SK-N-SH (cell line): ENCODE results near the gene TDRD12. TPM values are rescaled to one million over a fixed set of nuclear protein-coding genes. Genes with fewer than 3 reads are reported as not detected.

ENCODE experiments used
- CTCF ChIA-PET: fragments of 300-600, 350-600 bp; formaldehyde crosslinking; extraction: SDS; loops from one replicate; lab custom pipeline; 2021; lab: Yijun Ruan, JAX
- POLR2A ChIA-PET: fragments of 350-600 bp; sonication (Branson Sonifier 250); formaldehyde crosslinking; extraction: SDS; loops from one replicate; lab custom pipeline; 2020; ENCODE audit warnings: antibody characterized with exemption, inconsistent platforms; lab: Yijun Ruan, JAX
- DNase-seq: peaks from one replicate; pipeline ENCODE4 v3.0.0; 2012
- H2AFZ ChIP-seq: fragments of 200-600 bp; sonication (generic); 2 replicates; pipeline ENCODE4 v1.8.1; 2016; ENCODE audit warnings: antibody characterized with exemption, mild to moderate bottlenecking, low read depth
- H3F3A ChIP-seq: fragments of 200-600 bp; sonication (generic); replicated peaks from 2 replicates; pipeline ENCODE3; 2016; ENCODE audit warnings: antibody characterized with exemption, mild to moderate bottlenecking; ENCODE audit not compliant: insufficient read depth
- H3K27ac ChIP-seq, 2 experiments: fragments of 200-500 bp in 1 of 2; fragments of 200-600 bp in 1 of 2; sonication (Bioruptor generic) in 1 of 2; sonication (generic), shearing (Covaris generic) in 1 of 2; 2 replicates each; pipeline versions ENCODE4 v1.5.1 to v1.6.1; 2014 to 2016; ENCODE audit warnings: low read depth in 2 of 2, inconsistent platforms in 1 of 2, low read length in 1 of 2, mild to moderate bottlenecking in 1 of 2, mixed read lengths in 1 of 2
- H3K27me3 ChIP-seq: fragments of 200-600 bp; sonication (generic), shearing (Covaris generic); 2 replicates; pipeline ENCODE4 v1.6.1; 2016; ENCODE audit warnings: mixed run types; ENCODE audit not compliant: insufficient read depth
- H3K36me3 ChIP-seq, 2 experiments: fragments of 200-500 bp in 1 of 2; fragments of 200-600 bp in 1 of 2; sonication (Bioruptor generic) in 1 of 2; sonication (generic) in 1 of 2; replicated peaks in 1 of 2; 2 replicates each; pipeline versions ENCODE3 to v1.5.1; 2014 to 2016; ENCODE audit warnings: low read length in 1 of 2, mild to moderate bottlenecking in 1 of 2; ENCODE audit not compliant: insufficient read depth in 2 of 2, control insufficient read depth in 1 of 2
- H3K4me1 ChIP-seq, 2 experiments: fragments of 200-500 bp in 1 of 2; fragments of 200-600 bp in 1 of 2; sonication (Bioruptor generic) in 1 of 2; sonication (generic), shearing (Covaris generic) in 1 of 2; 2 replicates each; pipeline versions ENCODE4 v1.5.1 to v1.6.1; 2014 to 2016; ENCODE audit warnings: low read depth in 1 of 2, low read length in 1 of 2, mixed run types in 1 of 2; ENCODE audit not compliant: insufficient read depth in 2 of 2, control insufficient read depth in 1 of 2
- H3K4me2 ChIP-seq: fragments of 200-600 bp; sonication (generic), shearing (Covaris generic); 2 replicates; pipeline ENCODE4 v1.6.1; 2017; ENCODE audit warnings: mixed run types
- H3K4me3 ChIP-seq, 2 experiments: fragments of 200-500 bp in 1 of 2; fragments of 200-600 bp in 1 of 2; sonication (Bioruptor generic) in 1 of 2; sonication (generic), shearing (Covaris generic) in 1 of 2; 2 replicates each; pipeline versions ENCODE4 v1.5.1 to v1.8.1; 2014 to 2016; ENCODE audit warnings: low read depth in 2 of 2, inconsistent platforms in 1 of 2, low read length in 1 of 2, mild to moderate bottlenecking in 1 of 2, mixed read lengths in 1 of 2, moderate library complexity in 1 of 2
- H3K79me2 ChIP-seq: fragments of 200-600 bp; sonication (generic); 2 replicates; pipeline ENCODE4 v1.8.1; 2017; ENCODE audit warnings: mild to moderate bottlenecking; ENCODE audit not compliant: insufficient read depth
- H3K9ac ChIP-seq: fragments of 200-600 bp; sonication (generic); 2 replicates; pipeline ENCODE4 v1.6.1; 2017; ENCODE audit warnings: mixed run types
- H3K9me2 ChIP-seq: fragments of 200-600 bp; sonication (generic); 2 replicates; pipeline ENCODE4 v1.6.1; 2017; ENCODE audit warnings: mixed run types
- H3K9me3 ChIP-seq: fragments of 200-600 bp; sonication (generic); 2 replicates; pipeline ENCODE4 v1.6.1; 2017; ENCODE audit warnings: mixed run types, mild to moderate bottlenecking, moderate library complexity
- H4K20me1 ChIP-seq: fragments of 200-600 bp; sonication (generic); 2 replicates; pipeline ENCODE4 v1.6.1; 2017; ENCODE audit warnings: mild to moderate bottlenecking, mixed run types; ENCODE audit not compliant: insufficient read depth
- ELF1 ChIP-seq: IDR thresholded peaks from 2 replicates; pipeline ENCODE4 v1.4.0; 2012
- EP300 ChIP-seq, 2 experiments: IDR thresholded peaks; 2 replicates each; pipeline versions ENCODE4 v1.4.0 to v1.6.1; 2012; ENCODE audit warnings: borderline replicate concordance in 1 of 2, low read depth in 1 of 2, low read length in 1 of 2
- FOSL2 ChIP-seq: IDR thresholded peaks from 2 replicates; pipeline ENCODE4 v1.4.0; 2012; ENCODE audit warnings: low read depth, mild to moderate bottlenecking, moderate library complexity, borderline replicate concordance
- FOXM1 ChIP-seq: IDR thresholded peaks from 2 replicates; pipeline ENCODE4 v1.4.0; 2012; ENCODE audit warnings: low read depth, mild to moderate bottlenecking
- MEF2A ChIP-seq: IDR thresholded peaks from 2 replicates; pipeline ENCODE4 v1.4.0; 2012; ENCODE audit warnings: low read depth, borderline replicate concordance
- NFIC ChIP-seq: IDR thresholded peaks from 2 replicates; pipeline ENCODE4 v1.4.0; 2012; ENCODE audit warnings: borderline replicate concordance
- NRF1 ChIP-seq: IDR thresholded peaks from 2 replicates; pipeline ENCODE4 v1.6.1; 2012; ENCODE audit warnings: low read depth, mild to moderate bottlenecking, low read length
- POLR2AphosphoS5 ChIP-seq: IDR thresholded peaks from 2 replicates; pipeline ENCODE4 v1.6.1; 2012; ENCODE audit warnings: low read depth, low read length
- RCOR1 ChIP-seq: fragments of 150-350 bp; IDR thresholded peaks from 2 replicates; pipeline ENCODE4 v1.6.1; 2017; ENCODE audit warnings: antibody characterized with exemption, low read length
- RFX5 ChIP-seq: IDR thresholded peaks from 2 replicates; pipeline ENCODE4 v1.6.1; 2012; ENCODE audit warnings: mild to moderate bottlenecking, improper control_type of control experiment, low read length
- RXRA ChIP-seq: IDR thresholded peaks from 2 replicates; pipeline ENCODE4 v1.4.0; 2012; ENCODE audit warnings: low read depth, mild to moderate bottlenecking, borderline replicate concordance
- SIN3A ChIP-seq: IDR thresholded peaks from 2 replicates; pipeline ENCODE4 v1.6.1; 2012; ENCODE audit warnings: low read depth, mild to moderate bottlenecking, low read length, moderate library complexity, borderline replicate concordance
- SMC3 ChIP-seq: IDR thresholded peaks from 2 replicates; pipeline ENCODE4 v1.6.1; 2012; ENCODE audit warnings: low read depth, low read length, improper control_type of control experiment
- TCF12 ChIP-seq: IDR thresholded peaks from 2 replicates; pipeline ENCODE4 v1.4.0; 2012
- YY1 ChIP-seq: IDR thresholded peaks from 2 replicates; pipeline ENCODE4 v1.4.0; 2012; ENCODE audit warnings: low read depth, mild to moderate bottlenecking
- WGBS: methylation state at CpG from one replicate; pipeline ENCODE4 v1.1.6; 2017; ENCODE audit warnings: low lambda C conversion rate; 5-methylcytosine and 5-hydroxymethylcytosine counted together
- polyA plus RNA-seq, 3 experiments: library from polyadenylated mRNA; depleted of rRNA; stranded (reverse); fragments of >200 nt; gene quantifications; 2 replicates each; pipeline ENCODE4 v1.2.3, GENCODE V29; 2012
- TF ChIP-seq, protein P1 (sequence below): IDR thresholded peaks from 2 replicates; pipeline ENCODE4; 2012
- TF ChIP-seq, protein P2 (sequence below): fragments of 150-350 bp; IDR thresholded peaks from 2 replicates; pipeline ENCODE4 v1.6.1; 2016; ENCODE audit warnings: mild to moderate bottlenecking, low read depth, low read length
- TF ChIP-seq, protein P3 (sequence below): fragments of 200-600 bp; sonication (generic); IDR thresholded peaks from 2 replicates; pipeline ENCODE4 v1.6.1; 2017; ENCODE audit warnings: antibody characterized with exemption, mild to moderate bottlenecking, moderate library complexity
- TF ChIP-seq, protein P4 (sequence below): fragments of 150-350 bp; IDR thresholded peaks from 2 replicates; pipeline ENCODE4 v1.6.1; 2017; ENCODE audit warnings: antibody characterized with exemption, low read length, low read depth, borderline replicate concordance

Gene TDRD12
- polyA plus RNA-seq, 1 of the 3 experiments (the other 2 are of a cell fraction) = 0.05 TPM

DNA sequence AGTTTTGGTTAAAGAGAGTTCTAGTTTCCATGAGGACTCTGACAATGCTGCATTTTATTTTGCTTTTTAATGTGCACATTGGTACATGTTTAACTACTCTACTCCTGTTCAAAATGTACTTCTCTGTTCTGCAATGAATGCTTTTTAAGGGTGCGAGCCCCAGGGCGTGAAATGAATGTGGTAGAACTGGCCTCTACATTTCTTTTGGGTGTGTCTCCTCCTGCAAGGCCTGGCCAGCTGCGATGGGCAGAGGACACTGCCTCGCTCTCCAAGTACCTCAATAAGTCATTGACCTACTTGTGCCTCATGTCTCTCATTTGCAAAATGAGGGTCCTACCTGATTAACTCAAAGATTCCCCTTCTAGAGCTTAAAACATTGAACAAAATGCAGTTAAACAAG, 37.2 kb upstream of the TDRD12 start:
- DNase-seq = no peak
- Histone ChIP-seq H3K9ac (no peak overlapping the region), H3K27me3 (0 out of 2 replicates have a peak, but pooled peaks cover under 1% of the 10 kb centered on the region), H3K9me2 (no peaks in the 10 kb centered on the region), H2AFZ (no peak overlapping the region), H3F3A (peaks cover 3% of the 10 kb centered on the region), H3K79me2 (no peaks in the 10 kb centered on the region), H3K27ac (no peak overlapping the region), H3K4me1 (no peaks in the 10 kb centered on the region), H3K4me2 (no peak overlapping the region), H3K36me3 (no peaks in the 10 kb centered on the region), H3K9me3 (no peaks in the 10 kb centered on the region), H4K20me1 (no peaks in the 10 kb centered on the region), H3K4me3 (no peak overlapping the region)
- WGBS = 75% methylated on average over 4 of the region's 4 CpGs
- POLR2A ChIA-PET = interaction anchor here (1.0 kb wide), 1 partner anchor 9 kb away, joined by 10 read pairs; the partner anchor contains the start of gene NUDT19
- CTCF ChIA-PET = no interaction called here
- TF ChIP-seq NFIC = no peak
- no peak for TF ChIP-seq RFX5
- no peak for TF ChIP-seq SIN3A
- TF ChIP-seq EP300 (IDR thresholded peaks at IDR 0.05; ENCODE audit: borderline replicate concordance in 1 of 2, low read depth in 1 of 2, low read length in 1 of 2) = no peak
- no peak for TF ChIP-seq ELF1
- no peak for TF ChIP-seq TCF12
- TF ChIP-seq, protein P1, sequence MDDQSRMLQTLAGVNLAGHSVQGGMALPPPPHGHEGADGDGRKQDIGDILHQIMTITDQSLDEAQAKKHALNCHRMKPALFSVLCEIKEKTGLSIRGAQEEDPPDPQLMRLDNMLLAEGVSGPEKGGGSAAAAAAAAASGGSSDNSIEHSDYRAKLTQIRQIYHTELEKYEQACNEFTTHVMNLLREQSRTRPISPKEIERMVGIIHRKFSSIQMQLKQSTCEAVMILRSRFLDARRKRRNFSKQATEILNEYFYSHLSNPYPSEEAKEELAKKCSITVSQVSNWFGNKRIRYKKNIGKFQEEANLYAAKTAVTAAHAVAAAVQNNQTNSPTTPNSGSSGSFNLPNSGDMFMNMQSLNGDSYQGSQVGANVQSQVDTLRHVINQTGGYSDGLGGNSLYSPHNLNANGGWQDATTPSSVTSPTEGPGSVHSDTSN = no peak
- TF ChIP-seq MEF2A = no peak
- TF ChIP-seq RCOR1 = no peak
- TF ChIP-seq, protein P2, sequence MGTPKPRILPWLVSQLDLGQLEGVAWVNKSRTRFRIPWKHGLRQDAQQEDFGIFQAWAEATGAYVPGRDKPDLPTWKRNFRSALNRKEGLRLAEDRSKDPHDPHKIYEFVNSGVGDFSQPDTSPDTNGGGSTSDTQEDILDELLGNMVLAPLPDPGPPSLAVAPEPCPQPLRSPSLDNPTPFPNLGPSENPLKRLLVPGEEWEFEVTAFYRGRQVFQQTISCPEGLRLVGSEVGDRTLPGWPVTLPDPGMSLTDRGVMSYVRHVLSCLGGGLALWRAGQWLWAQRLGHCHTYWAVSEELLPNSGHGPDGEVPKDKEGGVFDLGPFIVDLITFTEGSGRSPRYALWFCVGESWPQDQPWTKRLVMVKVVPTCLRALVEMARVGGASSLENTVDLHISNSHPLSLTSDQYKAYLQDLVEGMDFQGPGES = no peak
- no peak for TF ChIP-seq FOSL2
- TF ChIP-seq, protein P3, sequence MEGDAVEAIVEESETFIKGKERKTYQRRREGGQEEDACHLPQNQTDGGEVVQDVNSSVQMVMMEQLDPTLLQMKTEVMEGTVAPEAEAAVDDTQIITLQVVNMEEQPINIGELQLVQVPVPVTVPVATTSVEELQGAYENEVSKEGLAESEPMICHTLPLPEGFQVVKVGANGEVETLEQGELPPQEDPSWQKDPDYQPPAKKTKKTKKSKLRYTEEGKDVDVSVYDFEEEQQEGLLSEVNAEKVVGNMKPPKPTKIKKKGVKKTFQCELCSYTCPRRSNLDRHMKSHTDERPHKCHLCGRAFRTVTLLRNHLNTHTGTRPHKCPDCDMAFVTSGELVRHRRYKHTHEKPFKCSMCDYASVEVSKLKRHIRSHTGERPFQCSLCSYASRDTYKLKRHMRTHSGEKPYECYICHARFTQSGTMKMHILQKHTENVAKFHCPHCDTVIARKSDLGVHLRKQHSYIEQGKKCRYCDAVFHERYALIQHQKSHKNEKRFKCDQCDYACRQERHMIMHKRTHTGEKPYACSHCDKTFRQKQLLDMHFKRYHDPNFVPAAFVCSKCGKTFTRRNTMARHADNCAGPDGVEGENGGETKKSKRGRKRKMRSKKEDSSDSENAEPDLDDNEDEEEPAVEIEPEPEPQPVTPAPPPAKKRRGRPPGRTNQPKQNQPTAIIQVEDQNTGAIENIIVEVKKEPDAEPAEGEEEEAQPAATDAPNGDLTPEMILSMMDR = no peak
- no peak for TF ChIP-seq NRF1
- TF ChIP-seq FOXM1 = no peak
- TF ChIP-seq SMC3 = no peak
- TF ChIP-seq POLR2AphosphoS5 = no peak
- no peak for TF ChIP-seq RXRA
- TF ChIP-seq, protein P4, sequence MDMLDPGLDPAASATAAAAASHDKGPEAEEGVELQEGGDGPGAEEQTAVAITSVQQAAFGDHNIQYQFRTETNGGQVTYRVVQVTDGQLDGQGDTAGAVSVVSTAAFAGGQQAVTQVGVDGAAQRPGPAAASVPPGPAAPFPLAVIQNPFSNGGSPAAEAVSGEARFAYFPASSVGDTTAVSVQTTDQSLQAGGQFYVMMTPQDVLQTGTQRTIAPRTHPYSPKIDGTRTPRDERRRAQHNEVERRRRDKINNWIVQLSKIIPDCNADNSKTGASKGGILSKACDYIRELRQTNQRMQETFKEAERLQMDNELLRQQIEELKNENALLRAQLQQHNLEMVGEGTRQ = no peak
- no peak for TF ChIP-seq YY1
